Femur (tissue), 1 donor: ENCODE measurements around the gene PLPPR2.
"Not testable (repeated sequence)": the region's sequence is repeated elsewhere in the genome, so short reads cannot be mapped to it uniquely, and the experiment has no call there.

Source experiments
- DNase-seq: peaks from one replicate; pipeline ENCODE4 v3.0.0-alpha.2; 2017

PLPPR2 gene

DNA sequence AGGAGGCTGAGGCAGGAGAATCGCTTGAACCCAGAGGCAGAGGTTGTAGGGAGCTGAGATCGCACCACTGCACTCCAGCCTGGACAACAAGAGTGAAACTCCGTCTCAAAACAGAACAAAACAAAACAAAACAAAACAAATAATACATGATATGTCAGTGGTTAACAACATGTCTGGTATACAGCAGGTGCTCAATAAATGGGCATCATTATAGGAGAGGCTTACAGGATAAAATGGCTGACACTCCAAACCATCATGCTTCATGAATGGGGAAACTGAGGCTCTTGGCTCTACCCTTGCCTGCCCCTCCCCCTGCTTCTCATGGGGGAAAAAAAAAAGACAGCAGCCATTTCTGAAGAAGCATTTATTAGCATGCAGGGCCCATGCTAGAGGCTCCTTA, 12.8 kb upstream of the PLPPR2 start:
- no peak for DNase-seq

GRCh38 chr19:11345122-11345803, 10.0 kb upstream of the PLPPR2 start:
- no peak for DNase-seq

- peak; percentile 98 for DNase-seq
These were observed 8.9 kb upstream of the PLPPR2 start, which contains the start of the genes CCDC159 and TMEM205 for GRCh38 chr19:11346104-11346940. Gene CCDC159, plus strand, starts transcription at chr19:11346519. Its CDS starts 88 bp downstream, at chr19:11346607. Gene TMEM205, minus strand, starts transcription at chr19:11346268. Its CDS starts 649 bp downstream, at chr19:11345619.

GRCh38 chr19:11347546-11348039, 7.6 kb upstream of the PLPPR2 start:
- DNase-seq: no peak

DNA sequence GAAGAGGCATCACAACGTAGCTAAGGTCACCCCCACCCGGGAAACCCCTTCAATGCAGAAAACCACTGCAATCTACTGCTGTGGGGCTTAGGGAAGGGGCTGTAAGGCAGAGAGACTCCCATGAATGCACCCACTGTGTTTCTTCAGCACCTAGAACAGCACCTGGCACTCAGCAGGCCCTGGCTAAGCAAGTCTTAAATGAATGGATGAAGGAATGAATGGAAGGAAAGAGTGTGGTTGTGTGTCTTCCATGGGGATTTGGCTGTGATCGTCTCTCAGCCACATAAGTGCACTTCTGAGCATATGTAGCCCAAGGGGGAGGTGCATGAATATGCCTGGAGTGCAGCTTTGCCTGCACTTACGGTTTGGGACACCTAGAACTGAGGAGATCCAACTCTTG, 6.1 kb upstream of the PLPPR2 start:
- DNase-seq: no peak

DNA sequence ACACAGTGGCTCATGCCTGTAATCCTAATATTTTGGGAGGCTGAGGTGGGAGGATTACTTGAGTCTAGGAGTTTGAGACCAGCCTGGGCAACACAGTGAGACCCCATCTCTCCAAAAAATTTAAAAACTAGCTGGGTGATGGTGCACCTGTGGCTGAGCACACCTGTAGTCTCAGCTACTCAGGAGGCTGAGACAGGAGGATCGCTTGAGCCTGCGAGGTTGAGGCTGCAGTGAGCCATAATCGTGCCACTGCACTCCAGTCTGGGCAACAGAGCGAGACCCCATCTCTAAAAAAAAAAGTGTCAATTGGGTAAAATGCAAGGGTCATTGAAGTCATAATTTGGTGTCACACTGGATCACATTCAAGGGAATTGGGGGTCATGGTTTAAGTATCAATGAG, 1.1 kb upstream of the PLPPR2 start:
- not testable (repeated sequence) for DNase-seq

GRCh38 chr19:11356074-11356397, 804 bp downstream of the PLPPR2 start:
- no peak for DNase-seq

DNA sequence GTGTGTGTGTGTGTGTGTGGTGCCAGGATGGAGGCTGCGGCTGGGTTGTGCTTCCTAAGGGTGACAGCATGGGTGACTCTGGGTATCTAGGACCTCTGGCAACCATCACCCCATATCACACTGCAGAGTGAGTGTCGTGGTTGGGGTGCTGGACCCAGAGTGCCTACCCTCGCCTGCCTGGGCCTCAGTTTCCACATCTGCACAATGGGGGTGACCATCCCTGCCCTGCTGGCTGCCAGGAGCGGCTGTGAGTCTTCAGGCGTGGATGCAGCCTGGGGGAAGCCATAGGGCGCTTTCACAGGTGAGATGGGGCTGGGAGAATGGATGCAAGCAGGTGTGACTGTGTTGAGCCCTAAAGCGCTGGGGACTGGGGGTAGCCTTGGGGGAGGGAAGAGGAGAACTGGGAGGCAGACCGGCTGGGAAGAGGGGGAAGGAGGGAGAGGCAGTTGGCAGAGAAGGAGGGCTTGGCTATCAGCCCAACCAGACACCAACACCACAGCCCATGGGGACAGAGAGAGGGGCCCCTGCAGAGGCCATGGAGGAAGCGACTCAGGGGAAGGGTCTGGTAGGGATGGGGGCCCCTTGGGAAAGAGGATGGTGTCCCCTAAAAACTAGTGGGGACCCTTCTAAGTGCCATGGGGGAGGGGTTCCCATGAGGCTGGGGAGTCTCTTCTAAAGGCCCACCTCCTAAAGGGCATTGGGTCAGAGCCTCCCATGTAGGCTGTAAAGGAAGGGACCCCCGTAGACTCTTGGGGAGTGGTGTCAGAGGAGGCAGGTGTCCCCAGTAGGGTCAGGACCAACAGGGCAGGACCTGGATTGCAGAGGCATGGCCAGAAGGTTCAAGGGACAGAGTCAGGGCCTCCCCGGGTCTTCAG, 1.7 kb downstream of the PLPPR2 start:
- no peak for DNase-seq

DNA sequence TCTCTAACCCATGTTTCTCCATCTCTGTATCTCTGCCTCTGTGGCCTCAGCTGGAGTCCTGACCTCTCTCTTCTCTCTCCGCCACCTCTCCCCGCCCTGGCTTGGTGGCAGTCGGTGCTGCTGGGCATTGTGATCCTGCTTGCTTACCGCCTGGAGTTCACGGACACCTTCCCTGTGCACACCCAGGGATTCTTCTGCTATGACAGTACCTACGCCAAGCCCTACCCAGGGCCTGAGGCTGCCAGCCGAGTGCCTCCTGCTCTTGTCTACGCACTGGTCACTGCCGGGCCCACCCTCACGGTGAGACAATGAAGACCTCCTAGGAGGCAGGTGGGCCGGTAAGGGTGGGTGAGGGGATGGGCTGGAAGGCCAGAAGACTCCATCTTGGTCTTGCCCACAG, 4.2 kb downstream of the PLPPR2 start:
- DNase-seq: no peak

- no peak for DNase-seq
These were observed 6.0 kb downstream of the PLPPR2 start for GRCh38 chr19:11361037-11361770.

- DNase-seq: no peak
These were observed 6.8 kb downstream of the PLPPR2 start for GRCh38 chr19:11361771-11362731.

DNA sequence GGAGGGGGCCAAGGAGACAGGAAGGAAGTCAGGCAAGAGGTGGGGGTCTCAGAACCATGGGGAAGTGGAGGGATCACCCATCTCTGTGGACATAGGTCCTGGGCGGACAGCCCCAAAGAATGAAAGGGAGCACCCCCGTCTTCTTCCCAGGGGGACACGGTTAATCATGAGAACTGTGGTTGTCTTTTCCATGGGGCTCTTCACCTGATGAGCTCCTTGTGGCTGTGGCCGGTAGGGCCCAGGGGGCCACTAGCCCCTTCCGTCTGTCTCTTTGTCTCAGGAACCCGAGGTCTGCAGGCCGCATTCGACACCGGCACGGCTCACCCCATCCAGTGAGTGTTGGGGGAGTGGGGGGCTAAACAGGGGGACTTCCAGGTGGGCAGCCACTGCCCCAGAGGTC, 8.6 kb downstream of the PLPPR2 start:
- DNase-seq: no peak

- DNase-seq: no peak
These were observed 9.2 kb downstream of the PLPPR2 start for GRCh38 chr19:11364296-11364904.

DNA sequence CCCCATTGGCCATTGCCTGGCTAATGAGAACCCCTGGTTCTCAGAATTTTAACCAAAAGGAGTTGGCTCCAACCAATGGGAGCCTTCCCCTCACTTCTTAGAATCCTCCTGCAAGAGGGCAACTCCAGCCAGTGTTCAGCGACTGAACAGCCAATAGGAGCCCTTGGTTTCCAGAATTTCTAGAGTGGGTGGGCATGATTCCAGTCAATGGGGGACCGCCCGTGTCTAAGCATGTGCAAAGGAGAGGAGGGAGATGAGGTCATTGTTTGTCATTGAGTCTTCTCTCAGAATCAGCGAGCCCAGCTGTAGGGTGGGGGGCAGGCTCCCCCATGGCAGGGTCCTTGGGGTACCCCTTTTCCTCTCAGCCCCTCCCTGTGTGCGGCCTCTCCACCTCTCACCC, 9.7 kb downstream of the PLPPR2 start:
- no peak for DNase-seq

- DNase-seq: no peak
These were observed 10.4 kb downstream of the PLPPR2 start for GRCh38 chr19:11365557-11366117.

GRCh38 chr19:11367528-11367927, 12.3 kb downstream of the PLPPR2 start:
- no peak for DNase-seq

DNA sequence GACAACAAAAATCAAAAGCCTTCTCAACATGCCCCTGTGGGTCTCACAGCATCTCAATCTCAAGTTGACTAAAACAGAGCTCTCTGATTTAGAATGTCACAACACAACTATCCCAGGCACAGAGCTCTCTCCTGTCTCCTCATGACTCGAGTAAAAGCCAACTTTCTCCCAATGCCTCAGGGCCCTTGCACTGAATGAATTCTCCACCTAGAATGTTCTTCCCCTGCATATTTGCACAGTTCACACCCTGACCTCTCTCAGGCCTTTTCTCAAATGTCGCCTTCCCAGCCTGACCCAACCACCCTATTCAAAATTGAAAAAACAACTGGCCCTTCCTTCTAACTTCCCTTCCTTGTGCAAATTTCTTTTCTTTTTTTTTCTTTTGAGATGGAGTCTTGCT, 15.5 kb downstream of the PLPPR2 start:
- no peak for DNase-seq

DNA sequence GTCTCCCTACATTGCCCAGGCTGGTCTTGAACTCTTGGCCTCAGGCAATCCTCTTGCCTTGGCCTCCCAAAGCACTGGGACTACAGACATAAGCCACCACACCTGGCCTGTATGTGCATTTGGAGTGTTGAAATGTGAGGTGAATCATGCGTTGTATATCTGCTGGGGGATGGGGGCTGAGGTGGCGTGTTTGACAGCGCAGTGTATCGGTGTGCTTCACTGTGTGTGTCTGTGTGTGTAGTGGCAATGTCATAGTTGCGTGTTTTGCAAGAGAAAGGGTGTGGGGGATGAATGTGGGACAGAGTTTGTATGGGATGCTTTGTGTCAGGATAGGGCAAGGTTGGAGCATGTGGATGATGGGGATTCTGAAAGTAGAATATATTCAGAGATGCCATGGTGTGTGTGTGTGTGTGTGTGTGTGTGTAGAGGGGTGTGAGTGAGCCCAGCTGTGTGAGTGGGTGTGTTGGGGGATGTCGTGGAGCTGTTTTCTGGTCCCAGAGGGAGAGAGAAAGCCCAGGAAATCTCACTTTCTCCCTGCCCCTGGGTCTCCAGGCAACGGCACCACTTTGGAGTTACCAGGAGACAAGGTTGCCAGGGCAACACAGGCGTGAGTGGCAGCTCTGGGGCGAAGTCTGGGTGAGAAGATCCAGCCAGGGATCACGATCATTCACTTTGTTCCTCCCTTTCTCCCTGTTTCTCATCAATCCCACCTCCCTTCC, 18.1 kb downstream of the PLPPR2 start:
- no peak for DNase-seq

- DNase-seq: no peak
These were observed 18.7 kb downstream of the PLPPR2 start for GRCh38 chr19:11373885-11374432.
